ENCODE measurements around the gene KLRC2. TPM values are rescaled to one million over a fixed set of nuclear protein-coding genes. Genes with fewer than 3 reads are reported as not detected.

Gene KLRC2
- total RNA-seq, 1 experiment from 2014 or later: not detected

DNA sequence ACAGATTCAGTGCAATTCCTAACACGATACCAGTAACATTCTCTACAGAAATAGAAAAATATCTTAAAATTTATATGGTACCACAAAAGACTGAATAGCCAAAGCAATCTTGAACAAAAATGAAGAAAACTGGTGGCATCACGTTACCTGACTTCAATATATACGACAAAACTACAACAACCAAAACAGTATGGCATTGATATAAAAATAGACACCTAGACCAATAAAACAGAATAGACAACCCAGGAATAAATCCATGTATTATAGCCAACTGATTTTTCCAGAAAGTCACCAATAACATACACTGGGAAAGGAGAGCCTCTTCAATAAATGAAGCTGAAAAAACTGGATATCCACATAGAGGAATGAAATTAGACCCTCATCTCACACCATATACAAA is 51.6 kb downstream of the KLRC2 start:
- Mint-ChIP-seq H3K4me1 (ENCODE audit: low read depth, unreplicated experiment) (peaks cover 15% of the 10 kb centered on the region), H3K4me3 (ENCODE audit: low read depth, unreplicated experiment) (no peak overlapping the region), H3K9me3 (ENCODE audit: low read depth, unreplicated experiment) (peaks cover 3% of the 10 kb centered on the region), H3K27me3 (ENCODE audit: unreplicated experiment) (no peaks in the 10 kb centered on the region), H3K36me3 (ENCODE audit: insufficient read depth, unreplicated experiment) (no peaks in the 10 kb centered on the region), H3K27ac (ENCODE audit: unreplicated experiment) (no peak overlapping the region)
- no TSS peak for BruUV-seq (replicated peaks)
- intact Hi-C loops (cut with micrococcal nuclease; ENCODE audit: unreplicated experiment): no loop called here
- CTCF ChIA-PET: no interaction called here
- no peak for DNase-seq
- TF ChIP-seq, protein P1, sequence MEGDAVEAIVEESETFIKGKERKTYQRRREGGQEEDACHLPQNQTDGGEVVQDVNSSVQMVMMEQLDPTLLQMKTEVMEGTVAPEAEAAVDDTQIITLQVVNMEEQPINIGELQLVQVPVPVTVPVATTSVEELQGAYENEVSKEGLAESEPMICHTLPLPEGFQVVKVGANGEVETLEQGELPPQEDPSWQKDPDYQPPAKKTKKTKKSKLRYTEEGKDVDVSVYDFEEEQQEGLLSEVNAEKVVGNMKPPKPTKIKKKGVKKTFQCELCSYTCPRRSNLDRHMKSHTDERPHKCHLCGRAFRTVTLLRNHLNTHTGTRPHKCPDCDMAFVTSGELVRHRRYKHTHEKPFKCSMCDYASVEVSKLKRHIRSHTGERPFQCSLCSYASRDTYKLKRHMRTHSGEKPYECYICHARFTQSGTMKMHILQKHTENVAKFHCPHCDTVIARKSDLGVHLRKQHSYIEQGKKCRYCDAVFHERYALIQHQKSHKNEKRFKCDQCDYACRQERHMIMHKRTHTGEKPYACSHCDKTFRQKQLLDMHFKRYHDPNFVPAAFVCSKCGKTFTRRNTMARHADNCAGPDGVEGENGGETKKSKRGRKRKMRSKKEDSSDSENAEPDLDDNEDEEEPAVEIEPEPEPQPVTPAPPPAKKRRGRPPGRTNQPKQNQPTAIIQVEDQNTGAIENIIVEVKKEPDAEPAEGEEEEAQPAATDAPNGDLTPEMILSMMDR (IDR thresholded peaks at IDR 0.05; ENCODE audit: unreplicated experiment): no peak

- Mint-ChIP-seq H3K27ac (ENCODE audit: unreplicated experiment) (no peak overlapping the region), H3K9me3 (ENCODE audit: low read depth, unreplicated experiment) (peaks cover 3% of the 10 kb centered on the region), H3K27me3 (ENCODE audit: unreplicated experiment) (no peaks in the 10 kb centered on the region), H3K4me1 (ENCODE audit: low read depth, unreplicated experiment) (peaks cover 15% of the 10 kb centered on the region), H3K36me3 (ENCODE audit: insufficient read depth, unreplicated experiment) (peaks cover 5% of the 10 kb centered on the region), H3K4me3 (ENCODE audit: low read depth, unreplicated experiment) (no peak overlapping the region)
- DNase-seq: no peak
- CTCF ChIA-PET: no interaction called here
- TF ChIP-seq, protein P1 (IDR thresholded peaks at IDR 0.05; ENCODE audit: unreplicated experiment): no peak
- BruUV-seq (replicated peaks): no TSS peak
- intact Hi-C loops (cut with micrococcal nuclease; ENCODE audit: unreplicated experiment): no loop called here
Observed at GRCh38 chr12:10381928-10382628, 53.7 kb downstream of the KLRC2 start.

Other genes starting within 250 kb of the KLRC2 start
- 54.8 and 61.0 TPM in 2 replicates for gene GABARAPL1, start 223.1 kb downstream of the KLRC2 start, total RNA-seq (2022)
- 0.14 TPM in 1 of 2 replicates, not detected in the other for gene KLRD1, start 128.1 kb downstream of the KLRC2 start, total RNA-seq (2022)
- not detected in 2 replicates for gene KLRK1, start 46.0 kb downstream of the KLRC2 start, total RNA-seq (2022)
- gene KLRC4, start 26.3 kb downstream of the KLRC2 start, total RNA-seq (2022): not detected in 2 replicates
- not detected in 2 replicates for gene KLRC3, start 15.4 kb downstream of the KLRC2 start, total RNA-seq (2022)
- gene KLRC1, start 17.4 kb upstream of the KLRC2 start, total RNA-seq (2022): not detected in 2 replicates
- gene EIF2S3B, start 69.9 kb upstream of the KLRC2 start, total RNA-seq (2022): 4.8 and 5.7 TPM in 2 replicates
- gene MAGOHB, start 177.6 kb upstream of the KLRC2 start, total RNA-seq (2022): 59.5 and 61.4 TPM in 2 replicates
- gene STYK1, start 238.0 kb upstream of the KLRC2 start, total RNA-seq (2022): 8.4 and 10.7 TPM in 2 replicates